Heart right ventricle (tissue), 16 donors: ENCODE results near the gene ACP7. TPM values are rescaled to one million over a fixed set of nuclear protein-coding genes. Genes with fewer than 3 reads are reported as not detected.

ENCODE experiments used
- ATAC-seq, 8 donors: fragments of 200-7000 bp; cut with Tn5 transposase; one replicate each; pipeline ENCODE4 v1.9.1; 2020; ENCODE audit warnings: mild to moderate bottlenecking in 8 of 8, moderate library complexity in 8 of 8, moderate number of reproducible peaks in 1 of 8
- DNase-seq, 2 donors: peaks; one replicate each; pipeline ENCODE4 v3.0.0-alpha.2; 2020
- H3K27ac ChIP-seq, 10 donors: fragments of 200-600 bp; sonication (generic) in 2 of 10; one replicate each; pipeline versions ENCODE4 v1.5.0 to v1.8.0; 2020 to 2022; ENCODE audit warnings: mild to moderate bottlenecking in 3 of 10
- H3K27me3 ChIP-seq, 7 donors: fragments of 200-600 bp; one replicate each; pipeline ENCODE4 v1.8.0; 2021 to 2022; ENCODE audit warnings: mild to moderate bottlenecking in 2 of 7
- H3K36me3 ChIP-seq, 9 donors: fragments of 200-600 bp; sonication (generic) in 1 of 9; one replicate each; pipeline versions ENCODE4 v1.5.0 to v1.8.0; 2020 to 2022; ENCODE audit warnings: mild to moderate bottlenecking in 2 of 9
- H3K4me1 ChIP-seq, 9 donors: fragments of 200-600 bp; sonication (generic) in 1 of 9; one replicate each; pipeline versions ENCODE4 v1.5.0 to v1.8.0; 2020 to 2022; ENCODE audit warnings: mild to moderate bottlenecking in 4 of 9
- H3K4me3 ChIP-seq, 10 donors: fragments of 200-600 bp; sonication (generic) in 2 of 10; one replicate each; pipeline versions ENCODE4 v1.5.0 to v1.8.0; 2020 to 2022; ENCODE audit warnings: mild to moderate bottlenecking in 7 of 10, moderate library complexity in 2 of 10
- H3K9me3 ChIP-seq, 11 donors: fragments of 200-600 bp in 10 of 11; sonication (generic) in 2 of 11; one replicate each; pipeline versions ENCODE4 v1.5.0 to v1.8.0; 2013 to 2022; ENCODE audit warnings: mild to moderate bottlenecking in 2 of 11, control low read depth in 1 of 11, moderate library complexity in 1 of 11
- WGBS, 2 donors: extraction: QIAGEN DNeasy Blood & Tissue Kit; methylation state at CpG; one replicate each; pipeline ENCODE4 v1.1.7; 2013; ENCODE audit warnings: inconsistent platforms in 1 of 2; 5-methylcytosine and 5-hydroxymethylcytosine counted together
- intact Hi-C, 10 donors: fragments of 100-400 bp; cut with DNase I; formaldehyde crosslinking; loops; one replicate each; pipeline versions ENCODE4 v1.11.1 to v1.14.2; 2022
- polyA plus RNA-seq, 2 donors: library from polyadenylated mRNA; stranded (reverse); fragments of 200-250 nt; gene quantifications; one replicate each; pipeline ENCODE4 v1.2.3, GENCODE V29; 2013
- total RNA-seq, 10 donors: library from RNA; stranded (reverse); fragmentation: NEBNext Ultra II Directional in 3 of 10; extraction: Animal tissue kit (Norgen Biotek cat#: 25700) in 3 of 10; gene quantifications; one replicate each; pipeline versions ENCODE4 v1.2.1 to v1.2.4, GENCODE V29; 2021 to 2023
- TF ChIP-seq, protein P1 (sequence below), 9 donors: fragments of 200-600 bp; sonication (generic) in 2 of 9; IDR thresholded peaks; one replicate each; pipeline versions ENCODE4 v1.5.0 to v1.8.0; 2021 to 2022; ENCODE audit warnings: antibody characterized with exemption in 9 of 9, mild to moderate bottlenecking in 5 of 9, moderate library complexity in 1 of 9
- donor health status: Arrhythmogenic right ventricular cardiomyopathy.
- donor health status: ischemic (EF 13 %, LVEDD 7.1; RV severe dilation, severe dysfunction).
- donor health status: healthy with polysubstance abuse.
- donor health status: DM: no; HTN: yes; CAD: no.
- donor health status: DM: no; HTN: no; CAD: no.
- donor health status: ischemic (EF 25% LVEDD 6.9; RV normal size, moderate dysfunction).
- donor health status: ischemic (EF 25% LVEDD 5.7; RV mildly dilated, moderate dysfunction).
- donor health status: healthy.
- donor health status: DM: yes; HTN: yes; CAD: no.
- donor health status: Ischemic cardiomyopathy.
- donor health status: ischemic (EF 35%, LVEDD 5.7; RV mildly dilated, moderate dysfunction).
- donor health status: nonischemic (EF 11% LVEDD 7.7; RV severe dilation, severe dysfunction).
- donor health status: DM: yes; HTN: yes; CAD: no.
- donor health status: PGD.
- donor health status: ischemic (EF 29% LVEDD 5.4; RV normal size, mild dysfunction).
- donor health status: nonischemic (EF 23%, LVEDD 6.1; RV moderate dilation, normal function).

The ACP7 gene
- total and polyA plus RNA-seq, 12 donors: not detected

DNA sequence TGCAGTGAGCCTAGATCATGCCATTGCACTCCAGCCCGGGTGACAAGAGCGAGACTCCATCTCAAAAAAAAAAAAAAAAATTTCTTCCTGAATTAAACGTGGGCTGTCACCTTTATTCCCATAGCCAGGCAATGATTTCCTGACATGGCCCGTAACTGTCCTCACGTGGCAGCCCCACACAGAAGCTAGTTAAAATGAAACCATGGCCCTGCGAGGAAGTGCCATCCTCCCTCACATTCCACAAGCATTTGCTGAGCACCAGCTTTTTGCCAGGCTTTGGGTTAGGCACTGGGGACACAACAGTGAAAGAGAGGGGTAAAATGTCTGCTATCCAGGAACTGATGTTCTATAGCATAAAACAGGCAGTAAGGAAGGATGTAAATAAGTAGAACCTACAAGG lies 38.7 kb upstream of the ACP7 start:
- Histone ChIP-seq H3K4me3 (no peak overlapping the region), H3K27me3 (peaks cover 0 to 21% (median 0%) of the 10 kb centered on the region in 7 donors), H3K36me3 (no peaks in the 10 kb centered on the region), H3K4me1 (no peaks in the 10 kb centered on the region), H3K27ac (no peak overlapping the region), H3K9me3 (no peaks in the 10 kb centered on the region)
- no peak for DNase-seq
- intact Hi-C loops: no loop called here
- WGBS, 2 donors: 76 to 79% methylated on average over 6 of the region's 6 CpGs
- TF ChIP-seq, protein P1, sequence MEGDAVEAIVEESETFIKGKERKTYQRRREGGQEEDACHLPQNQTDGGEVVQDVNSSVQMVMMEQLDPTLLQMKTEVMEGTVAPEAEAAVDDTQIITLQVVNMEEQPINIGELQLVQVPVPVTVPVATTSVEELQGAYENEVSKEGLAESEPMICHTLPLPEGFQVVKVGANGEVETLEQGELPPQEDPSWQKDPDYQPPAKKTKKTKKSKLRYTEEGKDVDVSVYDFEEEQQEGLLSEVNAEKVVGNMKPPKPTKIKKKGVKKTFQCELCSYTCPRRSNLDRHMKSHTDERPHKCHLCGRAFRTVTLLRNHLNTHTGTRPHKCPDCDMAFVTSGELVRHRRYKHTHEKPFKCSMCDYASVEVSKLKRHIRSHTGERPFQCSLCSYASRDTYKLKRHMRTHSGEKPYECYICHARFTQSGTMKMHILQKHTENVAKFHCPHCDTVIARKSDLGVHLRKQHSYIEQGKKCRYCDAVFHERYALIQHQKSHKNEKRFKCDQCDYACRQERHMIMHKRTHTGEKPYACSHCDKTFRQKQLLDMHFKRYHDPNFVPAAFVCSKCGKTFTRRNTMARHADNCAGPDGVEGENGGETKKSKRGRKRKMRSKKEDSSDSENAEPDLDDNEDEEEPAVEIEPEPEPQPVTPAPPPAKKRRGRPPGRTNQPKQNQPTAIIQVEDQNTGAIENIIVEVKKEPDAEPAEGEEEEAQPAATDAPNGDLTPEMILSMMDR (IDR thresholded peaks at IDR 0.05): no peak
- ATAC-seq: no peak

DNA sequence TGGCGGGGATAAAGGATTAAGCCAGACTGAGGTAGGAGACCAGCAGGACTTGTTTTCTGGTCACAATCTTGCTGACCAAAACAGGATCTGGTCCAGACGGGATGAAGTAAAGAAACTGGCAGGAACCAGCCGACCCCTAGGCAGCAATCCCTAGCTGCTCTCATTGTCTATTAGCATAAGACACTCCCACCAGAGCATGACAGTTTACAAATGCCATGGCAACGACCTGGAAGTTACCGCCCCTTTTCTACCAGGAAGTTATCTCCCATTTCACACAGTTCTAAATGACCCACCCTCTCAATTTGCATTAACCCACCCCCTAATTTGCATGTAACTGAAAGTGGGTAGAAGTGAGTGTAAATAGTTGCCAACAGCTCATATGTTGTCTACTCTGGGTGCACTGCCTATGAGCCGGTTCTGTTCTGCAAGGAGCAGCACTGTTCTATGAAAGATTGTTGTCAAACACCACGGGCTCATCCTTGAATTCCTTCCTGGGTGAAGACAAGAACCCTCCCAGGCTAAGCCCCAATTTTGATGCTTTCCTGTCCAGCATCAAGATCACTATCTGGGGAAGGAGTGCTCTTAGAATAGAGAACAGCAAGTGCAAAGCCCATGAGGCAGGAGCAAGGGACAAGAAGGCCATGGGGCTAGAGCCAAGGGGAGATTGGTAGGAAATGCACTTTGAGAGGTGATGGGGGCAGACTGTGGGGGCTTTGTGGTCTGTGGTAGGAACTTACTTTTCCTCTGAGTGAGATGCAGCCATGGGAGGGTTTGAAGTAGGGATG lies 37.9 kb upstream of the ACP7 start:
- Histone ChIP-seq H3K4me1 (no peaks in the 10 kb centered on the region), H3K27ac (no peak overlapping the region), H3K4me3 (no peak overlapping the region), H3K9me3 (no peaks in the 10 kb centered on the region), H3K27me3 (peaks cover 0 to 17% (median under 1%) of the 10 kb centered on the region in 7 donors), H3K36me3 (no peaks in the 10 kb centered on the region)
- intact Hi-C loops: no loop called here
- ATAC-seq: no peak
- WGBS, 2 donors: 70 to 78% methylated on average over 7 of the region's 7 CpGs
- no peak for DNase-seq
- TF ChIP-seq, protein P1 (IDR thresholded peaks at IDR 0.05): no peak

DNA sequence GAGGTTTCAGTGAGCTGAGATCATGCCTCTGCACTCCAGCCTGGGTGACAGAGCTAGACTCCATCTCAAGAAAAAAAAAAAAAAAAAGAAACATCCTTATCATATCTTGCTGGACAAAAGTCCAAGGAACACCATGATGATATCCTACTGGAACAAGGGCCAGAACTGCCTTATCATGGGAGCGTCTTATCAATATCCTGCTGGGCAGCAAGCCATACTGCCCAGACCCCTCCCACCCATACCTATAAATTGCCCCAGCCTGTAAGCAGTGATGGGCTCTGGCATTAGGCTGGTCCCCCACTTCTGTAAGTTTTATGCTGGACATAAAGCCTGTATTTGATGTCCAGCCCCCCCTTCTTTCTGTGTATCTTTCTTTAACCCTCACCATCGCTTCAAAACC lies 37.1 kb upstream of the ACP7 start:
- DNase-seq (no peak), ATAC-seq (no peak)
- Histone ChIP-seq H3K9me3 (no peaks in the 10 kb centered on the region), H3K4me1 (no peaks in the 10 kb centered on the region), H3K4me3 (no peak overlapping the region), H3K27me3 (peaks cover 0 to 23% (median 6%) of the 10 kb centered on the region in 7 donors), H3K27ac (no peak overlapping the region), H3K36me3 (no peaks in the 10 kb centered on the region)
- 48 to 50% methylated on average over 2 of the region's 2 CpGs for WGBS, 2 donors
- TF ChIP-seq, protein P1 (IDR thresholded peaks at IDR 0.05): no peak
- intact Hi-C loops: no loop called here

DNA sequence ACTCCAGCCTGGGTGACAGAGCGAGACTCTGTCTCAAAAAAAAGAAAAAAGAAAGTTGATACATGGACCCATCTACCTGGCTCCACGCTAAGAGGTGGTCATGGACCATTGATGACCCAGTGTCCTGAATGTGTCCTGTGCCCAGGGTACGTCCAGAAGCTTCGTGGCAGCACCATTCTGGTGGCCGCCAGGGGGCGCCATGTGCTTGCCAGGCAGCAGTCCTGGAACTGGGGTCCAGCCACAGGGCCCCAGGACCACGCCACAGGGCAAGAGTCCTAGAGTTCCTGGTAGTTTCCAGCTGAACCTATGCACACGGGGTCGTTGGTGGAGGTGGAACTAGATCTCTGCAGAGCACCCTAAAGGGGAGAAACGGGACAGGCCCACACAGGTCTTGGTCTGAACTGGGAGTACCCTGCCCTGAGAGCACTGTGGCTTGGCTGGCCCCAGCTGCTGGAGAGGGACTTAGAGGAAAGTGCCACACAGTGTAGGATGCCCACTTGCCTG lies 31.9 kb upstream of the ACP7 start:
- H3K9me3 ChIP-seq: peaks cover 0 to 9% (median 0%) of the 10 kb centered on the region in 11 donors
- 18 to 22% methylated on average over 10 of the region's 10 CpGs for WGBS, 2 donors
- H3K4me1 ChIP-seq: no peaks in the 10 kb centered on the region
- ATAC-seq (peak in 4 of 8 donors; percentile 33 to 53 (median 40)), DNase-seq (peak; percentile 11 to 55)
- no peak overlapping the region for H3K4me3 ChIP-seq
- intact Hi-C loops: loop anchor here in 1 of 10 donors (5.0 kb wide), 1 partner anchor 275 kb away; no protein-coding TSS in a partner anchor
- TF ChIP-seq, protein P1 (IDR thresholded peaks at IDR 0.05): peak; percentile 54 to 91 (median 71)
- H3K36me3 ChIP-seq: no peaks in the 10 kb centered on the region
- no peak overlapping the region for H3K27ac ChIP-seq
- H3K27me3 ChIP-seq: peaks cover 0 to 17% (median 6%) of the 10 kb centered on the region in 7 donors
